ENCODE results near the gene SPDYE1.
"Not testable (repeated sequence)": the region's sequence is repeated elsewhere in the genome, so short reads cannot be mapped to it uniquely, and the experiment has no call there.

- peak; percentile 28 to 40 for TF ChIP-seq CTCF (conservative IDR thresholded peaks at IDR 0.05 in 1 of 2, IDR thresholded peaks at IDR 0.05 in 1 of 2; ENCODE audit: low read depth in 1 of 2, low read length in 2 of 2)
- TF ChIP-seq EZH2 (IDR thresholded peaks at IDR 0.05; ENCODE audit: low read length, missing control alignments): not testable (repeated sequence)
These were observed 11.5 kb upstream of the SPDYE1 start for GRCh38 chr7:43985904-43986864.

Data from fibroblast of lung (primary cell).